Measurements from ENCODE around the gene KBTBD3.

KBTBD3 gene, protein sequence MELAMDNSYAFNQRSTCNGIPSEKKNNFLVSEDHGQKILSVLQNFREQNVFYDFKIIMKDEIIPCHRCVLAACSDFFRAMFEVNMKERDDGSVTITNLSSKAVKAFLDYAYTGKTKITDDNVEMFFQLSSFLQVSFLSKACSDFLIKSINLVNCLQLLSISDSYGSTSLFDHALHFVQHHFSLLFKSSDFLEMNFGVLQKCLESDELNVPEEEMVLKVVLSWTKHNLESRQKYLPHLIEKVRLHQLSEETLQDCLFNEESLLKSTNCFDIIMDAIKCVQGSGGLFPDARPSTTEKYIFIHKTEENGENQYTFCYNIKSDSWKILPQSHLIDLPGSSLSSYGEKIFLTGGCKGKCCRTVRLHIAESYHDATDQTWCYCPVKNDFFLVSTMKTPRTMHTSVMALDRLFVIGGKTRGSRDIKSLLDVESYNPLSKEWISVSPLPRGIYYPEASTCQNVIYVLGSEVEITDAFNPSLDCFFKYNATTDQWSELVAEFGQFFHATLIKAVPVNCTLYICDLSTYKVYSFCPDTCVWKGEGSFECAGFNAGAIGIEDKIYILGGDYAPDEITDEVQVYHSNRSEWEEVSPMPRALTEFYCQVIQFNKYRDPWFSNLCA

DNA sequence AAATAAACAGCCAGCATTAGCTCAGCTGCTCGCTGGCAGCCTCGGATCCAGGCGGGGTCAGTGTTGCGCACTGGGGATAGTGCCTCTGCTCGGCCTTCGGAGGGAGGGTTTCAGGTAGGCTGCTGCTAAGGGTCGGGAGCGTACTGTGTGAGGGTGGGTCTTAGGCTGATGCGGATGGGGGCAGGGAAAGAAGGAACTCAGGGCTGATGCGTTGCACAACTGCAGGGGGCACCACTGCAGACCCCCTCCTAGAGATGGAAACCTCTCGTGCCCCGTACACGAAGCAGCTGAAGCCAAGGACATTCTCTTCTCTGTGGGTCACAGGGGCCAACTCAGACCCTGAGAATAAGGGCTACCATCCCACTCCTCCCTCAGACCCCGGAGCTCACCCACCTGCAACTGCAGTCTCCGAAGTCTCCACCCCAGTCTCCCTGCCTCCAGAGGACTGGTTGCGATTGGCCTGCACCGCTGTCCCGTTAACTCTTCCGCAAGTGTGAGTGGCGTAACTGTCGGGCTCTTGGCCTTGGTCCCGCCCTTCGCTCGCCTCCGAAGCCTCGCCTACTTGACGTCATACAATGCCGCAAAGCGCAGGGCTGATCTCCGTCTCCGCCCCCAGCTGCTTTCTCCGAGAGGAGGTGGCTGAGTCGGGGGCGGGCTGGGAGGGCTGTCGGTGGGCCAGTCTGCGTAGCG is at the start of gene KBTBD3:
Gene KBTBD3 (minus strand): TSS at position 429 of the 690 bp plus-strand sequence. CDS start 18,250 bp downstream, outside the sequence.
- Histone ChIP-seq H3K36me3 (peaks cover 25 to 30% (median 26%) of the 10 kb centered on the region in 11 experiments), H3K4me2 (peak within 1 kb of the TSS; percentile 83 to 98 (median 88)), H3K4me1 (peaks cover 21 to 46% (median 40%) of the 10 kb centered on the region in 10 experiments), H3K9me3 (replicated peaks in 1 of 11) (no peaks in the 10 kb centered on the region), H4K20me1 (peaks cover 0 to 30% (median 14%) of the 10 kb centered on the region in 11 experiments; a peak in 11 of 22 replicates), H3K9ac (peak within 1 kb of the TSS; percentile 94 to 100 (median 98)), H3K4me3 (peak within 1 kb of the TSS; percentile 73 to 97 (median 90)), H3K27ac (peak within 1 kb of the TSS; percentile 92 to 99 (median 98)), H3K27me3 (no peaks in the 10 kb centered on the region)
- TF ChIP-seq Cebpa-rat (IDR thresholded peaks at IDR 0.05): peak in 2 of 11 experiments; percentile 35 to 73; a peak in 3 of 22 replicates

GRCh38 chr11:106121570-106122320 is 44.6 kb upstream of the KBTBD3 start:
- no peaks in the 10 kb centered on the region for H3K36me3 ChIP-seq
- H3K27ac ChIP-seq: no peak overlapping the region
- no peaks in the 10 kb centered on the region for H3K27me3 ChIP-seq
- no peak overlapping the region for H3K4me2 ChIP-seq
- TF ChIP-seq Cebpa-rat (IDR thresholded peaks at IDR 0.05): no peak
- H3K9ac ChIP-seq: no peak overlapping the region
- no peaks in the 10 kb centered on the region for H3K4me1 ChIP-seq
- H3K4me3 ChIP-seq: no peak overlapping the region
- no peaks in the 10 kb centered on the region for H4K20me1 ChIP-seq
- H3K9me3 ChIP-seq (replicated peaks in 1 of 11): no peaks in the 10 kb centered on the region; a peak in 1 of 22 replicates

GRCh38 chr11:106105986-106106385 is 28.8 kb upstream of the KBTBD3 start:
- Histone ChIP-seq H4K20me1 (no peaks in the 10 kb centered on the region), H3K27me3 (no peaks in the 10 kb centered on the region), H3K4me2 (no peak overlapping the region), H3K4me1 (no peaks in the 10 kb centered on the region), H3K4me3 (no peak overlapping the region), H3K9me3 (replicated peaks in 1 of 11) (no peaks in the 10 kb centered on the region), H3K36me3 (peaks cover 0 to 9% (median 0%) of the 10 kb centered on the region in 11 experiments; a peak in 1 of 22 replicates), H3K27ac (no peak overlapping the region), H3K9ac (no peak overlapping the region)
- no peak for TF ChIP-seq Cebpa-rat (IDR thresholded peaks at IDR 0.05)

GRCh38 chr11:106101819-106102218 is 24.7 kb upstream of the KBTBD3 start:
- Histone ChIP-seq H3K9me3 (replicated peaks in 1 of 11) (no peaks in the 10 kb centered on the region), H3K27me3 (no peaks in the 10 kb centered on the region), H3K36me3 (peaks cover 21 to 46% (median 28%) of the 10 kb centered on the region in 11 experiments), H4K20me1 (no peaks in the 10 kb centered on the region), H3K4me2 (no peak overlapping the region), H3K9ac (no peak overlapping the region), H3K4me3 (no peak overlapping the region), H3K4me1 (no peaks in the 10 kb centered on the region), H3K27ac (no peak overlapping the region)
- no peak for TF ChIP-seq Cebpa-rat (IDR thresholded peaks at IDR 0.05)

- Histone ChIP-seq H3K9me3 (replicated peaks in 1 of 11) (no peaks in the 10 kb centered on the region), H4K20me1 (no peaks in the 10 kb centered on the region), H3K4me1 (no peaks in the 10 kb centered on the region), H3K4me2 (no peak overlapping the region), H3K9ac (no peak overlapping the region), H3K36me3 (peaks cover 25 to 50% (median 33%) of the 10 kb centered on the region in 11 experiments), H3K27ac (no peak overlapping the region), H3K4me3 (no peak overlapping the region), H3K27me3 (no peaks in the 10 kb centered on the region)
- TF ChIP-seq Cebpa-rat (IDR thresholded peaks at IDR 0.05): no peak
Measured at GRCh38 chr11:106101370-106101769, 24.2 kb upstream of the KBTBD3 start.

DNA sequence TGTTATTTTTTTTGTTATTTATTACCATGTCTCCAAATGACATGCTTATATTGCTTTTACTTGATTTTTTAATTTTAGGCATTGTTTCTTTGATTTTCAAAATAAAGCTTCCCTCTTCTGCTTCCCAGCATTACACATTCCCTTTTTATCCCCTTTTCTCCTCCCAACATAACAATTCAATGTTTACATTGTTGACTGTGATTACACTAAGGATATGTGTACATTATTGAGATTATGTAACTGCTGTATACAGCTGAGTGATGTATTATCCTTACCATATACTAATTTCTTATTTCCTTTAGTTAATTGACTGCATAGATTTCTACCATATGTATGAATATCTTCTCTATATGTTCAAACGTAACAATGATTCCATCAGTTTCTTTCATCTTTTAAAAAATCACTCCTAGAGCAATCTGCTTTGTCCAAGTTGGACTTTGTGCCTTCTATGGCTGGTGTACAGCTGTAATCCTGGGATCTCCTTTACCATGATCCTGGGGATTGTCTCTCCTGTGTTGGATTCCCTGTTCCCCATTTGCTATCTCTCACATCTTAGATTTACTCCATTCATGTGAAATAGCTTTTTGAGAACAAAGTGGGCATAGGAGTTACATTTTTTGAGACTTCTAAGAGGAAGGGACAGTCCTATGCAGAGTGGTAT is 21.9 kb upstream of the KBTBD3 start:
- H3K9me3 ChIP-seq (replicated peaks in 1 of 11): no peaks in the 10 kb centered on the region
- H3K4me2 ChIP-seq: no peak overlapping the region
- peaks cover 49 to 73% (median 56%) of the 10 kb centered on the region in 11 experiments for H3K36me3 ChIP-seq

DNA sequence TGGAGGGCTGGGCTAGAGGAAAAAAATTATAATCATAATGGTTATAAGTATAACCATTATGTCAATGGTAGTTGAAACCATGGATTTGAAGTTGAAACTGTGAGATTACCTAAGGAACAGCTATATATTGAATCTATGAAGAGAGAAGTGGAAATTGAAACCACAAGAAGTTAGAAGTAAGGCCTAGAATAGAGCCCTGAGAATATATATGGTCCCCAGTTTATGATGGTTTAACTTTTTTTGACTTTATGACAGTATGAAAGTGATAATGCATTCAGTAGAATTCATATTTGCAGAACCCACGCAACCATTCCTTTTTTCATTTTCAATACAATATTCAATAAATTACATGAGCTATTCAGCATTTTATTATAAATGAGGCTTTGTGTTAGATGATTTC is 15.3 kb upstream of the KBTBD3 start:
- no peaks in the 10 kb centered on the region for H3K9me3 ChIP-seq (replicated peaks in 1 of 11)
- no peak for TF ChIP-seq Cebpa-rat (IDR thresholded peaks at IDR 0.05)
- no peak overlapping the region for H3K9ac ChIP-seq
- no peak overlapping the region for H3K27ac ChIP-seq
- H3K4me2 ChIP-seq: no peak overlapping the region
- H3K27me3 ChIP-seq: no peaks in the 10 kb centered on the region
- H4K20me1 ChIP-seq: peaks cover 0 to 74% (median 40%) of the 10 kb centered on the region in 11 experiments; a peak in 20 of 22 replicates
- peaks cover 74 to 97% (median 84%) of the 10 kb centered on the region in 11 experiments for H3K36me3 ChIP-seq
- no peak overlapping the region for H3K4me3 ChIP-seq
- H3K4me1 ChIP-seq: peaks cover 0 to 8% (median 3%) of the 10 kb centered on the region in 10 experiments; a peak in 10 of 20 replicates

More for the DNA sequence above, 21.9 kb upstream of the KBTBD3 start:
- H3K4me3 ChIP-seq: no peak overlapping the region
- no peaks in the 10 kb centered on the region for H3K4me1 ChIP-seq
- no peak overlapping the region for H3K9ac ChIP-seq
- H3K27me3 ChIP-seq: no peaks in the 10 kb centered on the region
- peaks cover 0 to 13% (median 0%) of the 10 kb centered on the region in 11 experiments; a peak in 2 of 22 replicates for H4K20me1 ChIP-seq
- no peak overlapping the region for H3K27ac ChIP-seq
- no peak for TF ChIP-seq Cebpa-rat (IDR thresholded peaks at IDR 0.05)

- H3K27me3 ChIP-seq: no peaks in the 10 kb centered on the region
- H3K36me3 ChIP-seq: peaks cover 65 to 97% (median 77%) of the 10 kb centered on the region in 11 experiments
- H3K4me3 ChIP-seq: no peak overlapping the region
- H3K27ac ChIP-seq: no peak overlapping the region
- no peak overlapping the region for H3K9ac ChIP-seq
- no peak for TF ChIP-seq Cebpa-rat (IDR thresholded peaks at IDR 0.05)
- peaks cover under 1 to 17% (median 10%) of the 10 kb centered on the region in 10 experiments; a peak in 11 of 20 replicates for H3K4me1 ChIP-seq
- peaks cover 5 to 83% (median 48%) of the 10 kb centered on the region in 11 experiments; a peak in 21 of 22 replicates for H4K20me1 ChIP-seq
- H3K9me3 ChIP-seq (replicated peaks in 1 of 11): no peaks in the 10 kb centered on the region
- H3K4me2 ChIP-seq: no peak overlapping the region
Measured at GRCh38 chr11:106091480-106092123, 14.5 kb upstream of the KBTBD3 start.
